Measurements from ENCODE around the gene SLC22A17.
A peak's percentile ranks its signal among the peaks of the same experiment; 100 is the strongest.

Gene SLC22A17

GRCh38 chr14:23307687-23308644 is 44.7 kb downstream of the SLC22A17 start:
- DNase-seq (ENCODE audit: low read depth), result peak; percentile 45

- no peak for DNase-seq (ENCODE audit: low read depth)
These were observed 45.5 kb downstream of the SLC22A17 start for GRCh38 chr14:23307146-23307530.

- peak; percentile 93 for DNase-seq (ENCODE audit: low read depth)
These were observed 46.1 kb downstream of the SLC22A17 start, which contains the start of gene BCL2L2 for GRCh38 chr14:23306412-23307145. BCL2L2 (plus strand) TSS chr14:23306833; CDS start chr14:23307768, 935 bp downstream.

GRCh38 chr14:23302290-23303225 is 50.1 kb downstream of the SLC22A17 start, which contains the start of gene PPP1R3E:
PPP1R3E (minus strand) TSS chr14:23302859; CDS start chr14:23302576, 283 bp downstream.
- peak; percentile 62 for DNase-seq (ENCODE audit: low read depth)

GRCh38 chr14:23301969-23302289 is 50.8 kb downstream of the SLC22A17 start:
- no peak for DNase-seq (ENCODE audit: low read depth)

- peak; percentile 98 for DNase-seq (ENCODE audit: low read depth)
These were observed 51.3 kb downstream of the SLC22A17 start for GRCh38 chr14:23301288-23301968.

GRCh38 chr14:23300687-23301223 is 51.9 kb downstream of the SLC22A17 start:
- peak; percentile 31 for DNase-seq (ENCODE audit: low read depth)

GRCh38 chr14:23299986-23300686 is 52.6 kb downstream of the SLC22A17 start:
- no peak for DNase-seq (ENCODE audit: low read depth)

- peak; percentile 62 for DNase-seq (ENCODE audit: low read depth)
These were observed 53.3 kb downstream of the SLC22A17 start for GRCh38 chr14:23299211-23299957.

GRCh38 chr14:23297611-23298277 is 54.9 kb downstream of the SLC22A17 start:
- no peak for DNase-seq (ENCODE audit: low read depth)

- no peak for DNase-seq (ENCODE audit: low read depth)
These were observed 55.6 kb downstream of the SLC22A17 start for GRCh38 chr14:23297096-23297495.
